Measurements from ENCODE around the gene FNDC3B. TPM values are rescaled to one million over a fixed set of nuclear protein-coding genes. Genes with fewer than 3 reads are reported as not detected.

The FNDC3B gene
- total and polyA plus RNA-seq, 4 donors = 13.3 to 175 (median 100) TPM

- peaks cover 0 to 34% (median 1%) of the 10 kb centered on the region in 5 donors for H3K4me1 ChIP-seq (ENCODE audit: control insufficient read depth in 5 of 5, insufficient read depth in 5 of 5, low read length in 5 of 5)
Observed at GRCh38 chr3:172073262-172073915, 34.0 kb downstream of the FNDC3B start.

GRCh38 chr3:172074032-172074431 lies 34.7 kb downstream of the FNDC3B start:
- H3K4me1 ChIP-seq (ENCODE audit: control insufficient read depth in 5 of 5, insufficient read depth in 5 of 5, low read length in 5 of 5) = peaks cover 0 to 38% (median 1%) of the 10 kb centered on the region in 5 donors

More at GRCh38 chr3:172073262-172073915, 34.0 kb downstream of the FNDC3B start:
- Histone ChIP-seq H3K9ac (ENCODE audit: insufficient read depth in 1 of 2, low read length in 2 of 2) (no peak overlapping the region), H3K36me3 (ENCODE audit: control insufficient read depth in 4 of 4, insufficient read depth in 4 of 4, low read length in 4 of 4) (peaks cover 0 to 3% (median 0%) of the 10 kb centered on the region in 4 donors), H3K9me3 (ENCODE audit: control insufficient read depth in 4 of 4, insufficient read depth in 3 of 4, low read length in 3 of 4) (no peaks in the 10 kb centered on the region), H3K4me3 (no peak overlapping the region), H3K27ac (ENCODE audit: low read depth in 1 of 2, low read length in 1 of 2) (no peak overlapping the region), H3K27me3 (ENCODE audit: control insufficient read depth in 3 of 3, insufficient read depth in 3 of 3, low read length in 2 of 3) (no peaks in the 10 kb centered on the region)
- ATAC-seq (ENCODE audit: insufficient read depth, low FRiP score) = no peak
- no peak for DNase-seq
- 69 to 82% methylated on average over 5 of the region's 5 CpGs for whole genome bisulfite sequencing, 2 donors
- no peak for TF ChIP-seq CTCF (IDR thresholded peaks at IDR 0.05; ENCODE audit: control extremely low read depth, extremely low read depth)

GRCh38 chr3:172074586-172074985 lies 35.2 kb downstream of the FNDC3B start:
- Histone ChIP-seq H3K9ac (ENCODE audit: insufficient read depth in 1 of 2, low read length in 2 of 2) (no peak overlapping the region), H3K4me3 (no peak overlapping the region), H3K27ac (ENCODE audit: low read depth in 1 of 2, low read length in 1 of 2) (no peak overlapping the region), H3K9me3 (ENCODE audit: control insufficient read depth in 4 of 4, insufficient read depth in 3 of 4, low read length in 3 of 4) (no peaks in the 10 kb centered on the region), H3K4me1 (ENCODE audit: control insufficient read depth in 5 of 5, insufficient read depth in 5 of 5, low read length in 5 of 5) (peaks cover 0 to 41% (median 0%) of the 10 kb centered on the region in 5 donors), H3K36me3 (ENCODE audit: control insufficient read depth in 4 of 4, insufficient read depth in 4 of 4, low read length in 4 of 4) (peaks cover 0 to 3% (median 2%) of the 10 kb centered on the region in 4 donors), H3K27me3 (ENCODE audit: control insufficient read depth in 3 of 3, insufficient read depth in 3 of 3, low read length in 2 of 3) (no peaks in the 10 kb centered on the region)
- WGBS, 2 donors = 19 to 33% methylated on average over 4 of the region's 4 CpGs
- no peak for DNase-seq
- ATAC-seq (ENCODE audit: insufficient read depth, low FRiP score) = no peak
- TF ChIP-seq CTCF (IDR thresholded peaks at IDR 0.05; ENCODE audit: control extremely low read depth, extremely low read depth) = no peak

More at GRCh38 chr3:172074032-172074431, 34.7 kb downstream of the FNDC3B start:
- Histone ChIP-seq H3K27ac (ENCODE audit: low read depth in 1 of 2, low read length in 1 of 2) (no peak overlapping the region), H3K36me3 (ENCODE audit: control insufficient read depth in 4 of 4, insufficient read depth in 4 of 4, low read length in 4 of 4) (peaks cover 0 to 3% (median 1%) of the 10 kb centered on the region in 4 donors), H3K9me3 (ENCODE audit: control insufficient read depth in 4 of 4, insufficient read depth in 3 of 4, low read length in 3 of 4) (no peaks in the 10 kb centered on the region), H3K4me3 (no peak overlapping the region), H3K9ac (ENCODE audit: insufficient read depth in 1 of 2, low read length in 2 of 2) (no peak overlapping the region), H3K27me3 (ENCODE audit: control insufficient read depth in 3 of 3, insufficient read depth in 3 of 3, low read length in 2 of 3) (no peaks in the 10 kb centered on the region)
- no peak for DNase-seq
- no peak for TF ChIP-seq CTCF (IDR thresholded peaks at IDR 0.05; ENCODE audit: control extremely low read depth, extremely low read depth)
- no peak for ATAC-seq (ENCODE audit: insufficient read depth, low FRiP score)
- WGBS, 2 donors = 39 to 82% methylated on average over 2 of the region's 2 CpGs

Measured in lung (tissue), 12 donors.